NB4 (cell line): ENCODE measurements around the gene LRRC4C.

Source experiments
- DNase-seq: peaks from one replicate; pipeline ENCODE4 v3.0.0; 2010; ENCODE audit warnings: low read depth
- H3K4me3 ChIP-seq: one replicate; pipeline ENCODE4 v1.5.1; 2011; ENCODE audit warnings: mild to moderate bottlenecking, low read depth, low read length, moderate library complexity
- MYC ChIP-seq: IDR thresholded peaks from 2 replicates; pipeline ENCODE4 v1.6.1; 2011; ENCODE audit warnings: low read depth, low read length
- POLR2A ChIP-seq: IDR thresholded peaks from 2 replicates; pipeline ENCODE4 v1.6.1; 2011; ENCODE audit warnings: mild to moderate bottlenecking; ENCODE audit not compliant: insufficient read length; ENCODE audit errors: extremely low read depth
- TF ChIP-seq, protein P1 (sequence below): IDR thresholded peaks from 2 replicates; pipeline ENCODE4 v1.6.1; 2011; ENCODE audit warnings: low read depth, low read length
- TF ChIP-seq, protein P2 (sequence below): IDR thresholded peaks from one replicate; pipeline ENCODE4 v1.5.1; 2012; ENCODE audit warnings: low read depth, low read length

The LRRC4C gene

DNA sequence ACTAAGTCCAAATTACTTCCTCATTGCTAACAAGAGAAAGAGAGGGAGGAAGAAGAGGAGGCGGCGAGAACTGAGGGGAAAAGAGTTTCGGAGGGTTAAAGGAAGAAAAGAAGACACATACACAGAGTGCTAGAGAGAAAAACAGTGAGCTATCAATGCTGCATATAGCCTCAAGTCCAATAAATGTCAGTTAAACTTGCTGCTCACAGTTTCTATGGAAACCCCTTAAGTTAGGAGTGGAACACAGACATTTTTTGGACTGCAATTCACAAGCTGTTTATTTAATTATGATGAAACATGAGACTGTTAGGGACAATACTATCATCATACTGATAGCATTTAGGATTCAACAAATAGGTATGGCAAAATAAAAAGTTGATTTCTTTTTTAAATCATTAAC, 1320.4 kb downstream of the LRRC4C start:
- TF ChIP-seq, protein P1, sequence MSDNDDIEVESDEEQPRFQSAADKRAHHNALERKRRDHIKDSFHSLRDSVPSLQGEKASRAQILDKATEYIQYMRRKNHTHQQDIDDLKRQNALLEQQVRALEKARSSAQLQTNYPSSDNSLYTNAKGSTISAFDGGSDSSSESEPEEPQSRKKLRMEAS: no peak
- TF ChIP-seq POLR2A: no peak
- TF ChIP-seq, protein P2, sequence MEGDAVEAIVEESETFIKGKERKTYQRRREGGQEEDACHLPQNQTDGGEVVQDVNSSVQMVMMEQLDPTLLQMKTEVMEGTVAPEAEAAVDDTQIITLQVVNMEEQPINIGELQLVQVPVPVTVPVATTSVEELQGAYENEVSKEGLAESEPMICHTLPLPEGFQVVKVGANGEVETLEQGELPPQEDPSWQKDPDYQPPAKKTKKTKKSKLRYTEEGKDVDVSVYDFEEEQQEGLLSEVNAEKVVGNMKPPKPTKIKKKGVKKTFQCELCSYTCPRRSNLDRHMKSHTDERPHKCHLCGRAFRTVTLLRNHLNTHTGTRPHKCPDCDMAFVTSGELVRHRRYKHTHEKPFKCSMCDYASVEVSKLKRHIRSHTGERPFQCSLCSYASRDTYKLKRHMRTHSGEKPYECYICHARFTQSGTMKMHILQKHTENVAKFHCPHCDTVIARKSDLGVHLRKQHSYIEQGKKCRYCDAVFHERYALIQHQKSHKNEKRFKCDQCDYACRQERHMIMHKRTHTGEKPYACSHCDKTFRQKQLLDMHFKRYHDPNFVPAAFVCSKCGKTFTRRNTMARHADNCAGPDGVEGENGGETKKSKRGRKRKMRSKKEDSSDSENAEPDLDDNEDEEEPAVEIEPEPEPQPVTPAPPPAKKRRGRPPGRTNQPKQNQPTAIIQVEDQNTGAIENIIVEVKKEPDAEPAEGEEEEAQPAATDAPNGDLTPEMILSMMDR: no peak
- TF ChIP-seq MYC: no peak
- DNase-seq: no peak
- H3K4me3 ChIP-seq: no peak overlapping the region

DNA sequence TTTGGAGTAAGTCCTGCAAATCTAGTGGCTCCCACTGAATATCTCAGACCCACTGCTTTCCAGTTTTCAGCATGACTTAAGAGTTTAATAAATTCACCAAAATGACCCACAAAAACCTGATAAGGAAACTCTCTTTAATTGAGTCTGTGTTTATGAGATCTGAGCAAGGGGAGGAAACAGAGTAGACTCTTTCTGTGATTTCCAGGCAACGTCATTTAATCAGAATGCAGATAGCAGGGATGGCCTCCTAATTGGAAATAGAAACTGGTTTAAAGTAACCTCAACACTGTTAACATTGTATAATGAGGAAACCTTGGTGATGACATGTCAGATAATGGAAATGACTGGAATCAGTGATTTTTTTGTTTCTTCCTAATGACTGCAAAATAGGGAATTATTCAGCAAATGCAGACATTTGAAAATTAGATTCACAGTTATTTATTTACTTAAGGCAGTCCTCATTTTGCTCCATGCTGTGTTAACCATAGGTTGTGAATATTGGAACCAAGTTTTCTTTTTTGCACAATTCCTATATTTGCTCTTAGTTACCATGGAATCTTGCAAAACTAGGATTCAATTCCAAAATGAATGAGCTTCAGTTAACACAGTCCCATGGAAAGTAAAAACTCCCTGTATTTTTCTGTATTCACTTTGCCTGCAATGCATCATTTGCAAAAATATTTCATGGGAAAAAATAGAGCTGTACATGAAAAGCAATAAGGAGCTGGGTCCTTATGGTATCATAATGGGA, 1324.5 kb downstream of the LRRC4C start:
- TF ChIP-seq, protein P1: no peak
- TF ChIP-seq POLR2A: no peak
- no peak for TF ChIP-seq MYC
- TF ChIP-seq, protein P2: no peak
- no peak for DNase-seq
- no peak overlapping the region for H3K4me3 ChIP-seq

DNA sequence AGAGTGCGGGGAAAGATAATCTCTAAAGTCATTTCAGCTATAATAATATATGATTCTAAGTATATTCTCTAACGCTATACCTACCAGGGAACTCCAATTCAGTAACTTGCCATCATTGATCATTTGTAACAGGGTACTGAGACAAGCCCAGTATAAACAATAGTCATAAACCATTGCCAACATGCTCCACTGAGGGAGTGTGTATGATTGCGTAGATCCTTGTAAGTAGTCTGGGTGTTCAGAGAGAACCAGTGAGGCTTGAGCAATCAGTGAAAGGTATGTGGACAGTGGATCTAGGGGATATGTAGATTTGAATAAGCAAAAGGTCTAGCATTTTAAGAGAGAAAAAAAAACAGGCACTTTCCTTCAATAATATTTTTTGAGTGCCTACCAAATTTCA, 1326.0 kb downstream of the LRRC4C start:
- TF ChIP-seq MYC (no peak), POLR2A (no peak)
- TF ChIP-seq, protein P2: no peak
- TF ChIP-seq, protein P1: no peak
- no peak overlapping the region for H3K4me3 ChIP-seq
- DNase-seq: no peak

DNA sequence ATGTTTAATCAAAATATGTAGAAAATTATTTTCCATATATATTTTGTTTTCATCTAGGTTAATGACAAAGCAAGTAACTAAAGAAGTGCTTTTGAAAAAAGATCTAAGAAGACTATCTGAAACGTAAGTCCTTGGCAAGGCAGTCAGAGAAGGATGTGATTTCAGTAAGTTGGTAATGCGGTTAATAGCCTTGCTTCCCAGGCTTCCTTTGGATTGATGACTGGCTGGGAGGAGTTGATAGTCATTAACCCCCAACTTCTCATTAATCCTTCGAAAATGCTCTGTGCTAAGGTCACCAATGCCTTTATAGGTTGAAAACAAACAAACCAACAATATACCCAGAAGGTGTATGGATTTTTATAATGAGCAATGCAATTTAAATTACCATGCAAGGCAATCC, 1326.5 kb downstream of the LRRC4C start:
- no peak for DNase-seq
- H3K4me3 ChIP-seq: no peak overlapping the region
- TF ChIP-seq POLR2A (no peak), MYC (no peak)
- TF ChIP-seq, protein P1: no peak
- TF ChIP-seq, protein P2: no peak

- TF ChIP-seq, protein P1: no peak
- no peak for TF ChIP-seq POLR2A
- no peak for TF ChIP-seq MYC
- TF ChIP-seq, protein P2: no peak
- no peak overlapping the region for H3K4me3 ChIP-seq
- DNase-seq: peak; percentile 4
Measured at GRCh38 chr11:40130427-40130826, 1329.0 kb downstream of the LRRC4C start.
